Measurements from ENCODE around the gene MYO7A.

The MYO7A gene

DNA sequence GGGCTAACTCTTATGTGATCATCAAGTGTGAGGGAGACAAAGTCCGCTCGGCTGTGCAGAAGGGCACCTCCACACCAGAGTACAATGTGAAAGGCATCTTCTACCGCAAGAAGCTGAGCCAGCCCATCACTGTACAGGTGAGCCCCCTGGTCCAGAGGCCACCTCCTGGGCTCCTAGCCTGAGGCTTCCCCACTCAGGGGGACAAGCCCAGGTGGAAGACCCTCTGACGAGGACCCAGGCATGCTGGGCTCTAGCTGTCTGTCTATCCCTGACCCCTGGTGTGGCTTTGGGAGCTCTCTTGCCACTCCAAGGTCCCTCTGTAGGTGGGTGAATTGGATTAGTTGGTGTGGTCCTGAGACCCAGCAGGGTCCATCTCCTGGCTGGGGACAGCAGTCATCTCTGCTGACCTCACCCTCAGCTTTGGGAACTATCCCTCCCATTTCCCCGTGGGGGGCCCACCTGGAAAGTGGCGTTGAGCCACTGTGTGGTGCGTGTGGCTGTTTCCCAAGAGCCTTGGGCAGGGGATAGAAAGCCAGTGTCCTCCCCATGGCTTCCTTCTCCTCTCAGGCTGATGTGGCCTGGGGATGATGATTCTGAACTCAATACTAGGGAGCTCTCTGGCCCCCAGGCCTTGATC is 5.4 kb upstream of the MYO7A start:
- Histone ChIP-seq H3K9ac (ENCODE audit: low read length) (no peak overlapping the region), H3K27me3 (ENCODE audit: insufficient read depth, low read length) (0 out of 2 replicates have a peak, but pooled peaks cover 4% of the 10 kb centered on the region), H3K4me2 (ENCODE audit: low read length) (no peak overlapping the region), H3K9me3 (ENCODE audit: low read length) (no peaks in the 10 kb centered on the region), H3K36me3 (ENCODE audit: insufficient read depth, low read length) (no peaks in the 10 kb centered on the region), H3K4me1 (ENCODE audit: insufficient read depth, low read length, severe bottlenecking) (no peaks in the 10 kb centered on the region), H3K9me2 (ENCODE audit: low read depth, low read length) (no peaks in the 10 kb centered on the region), H3K4me3 (ENCODE audit: low read depth, low read length, poor library complexity, severe bottlenecking) (no peak overlapping the region), H4K20me1 (ENCODE audit: insufficient read depth, low read length) (no peaks in the 10 kb centered on the region), H2AFZ (ENCODE audit: low read length) (no peak overlapping the region), H3F3A (ENCODE audit: insufficient read depth, low read length) (no peaks in the 10 kb centered on the region), H3K79me2 (ENCODE audit: insufficient read depth, low read length) (no peaks in the 10 kb centered on the region), H3K27ac (ENCODE audit: low read depth, low read length, poor library complexity, severe bottlenecking) (no peak overlapping the region)
- TF ChIP-seq EZH2 (IDR thresholded peaks at IDR 0.05; ENCODE audit: borderline replicate concordance, low read length) (no peak), CTCF (IDR thresholded peaks at IDR 0.05; ENCODE audit: low read length) (no peak)

DNA sequence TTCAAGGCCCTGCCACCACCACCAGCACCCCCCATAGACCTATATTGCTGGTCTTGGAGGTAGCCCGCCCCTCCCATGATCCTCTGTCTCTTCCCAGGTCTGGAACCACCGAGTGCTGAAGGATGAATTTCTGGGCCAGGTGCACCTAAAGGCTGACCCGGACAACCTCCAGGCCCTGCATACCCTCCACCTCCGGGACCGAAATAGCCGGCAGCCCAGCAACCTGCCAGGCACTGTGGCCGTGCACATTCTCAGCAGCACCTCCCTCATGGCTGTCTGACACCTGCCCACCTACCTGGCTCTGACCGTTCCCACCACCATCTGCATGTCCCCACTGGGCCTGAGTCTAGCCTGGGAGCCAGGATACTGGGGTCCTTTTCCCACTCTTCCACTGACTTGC is 4.5 kb upstream of the MYO7A start:
- Histone ChIP-seq H3K9ac (ENCODE audit: low read length) (no peak overlapping the region), H3K4me1 (ENCODE audit: insufficient read depth, low read length, severe bottlenecking) (no peaks in the 10 kb centered on the region), H3K36me3 (ENCODE audit: insufficient read depth, low read length) (no peaks in the 10 kb centered on the region), H3K79me2 (ENCODE audit: insufficient read depth, low read length) (no peaks in the 10 kb centered on the region), H3K4me2 (ENCODE audit: low read length) (no peak overlapping the region), H3K27me3 (ENCODE audit: insufficient read depth, low read length) (0 out of 2 replicates have a peak, but pooled peaks cover 4% of the 10 kb centered on the region), H3K9me3 (ENCODE audit: low read length) (no peaks in the 10 kb centered on the region), H2AFZ (ENCODE audit: low read length) (no peak overlapping the region), H3K27ac (ENCODE audit: low read depth, low read length, poor library complexity, severe bottlenecking) (no peak overlapping the region), H4K20me1 (ENCODE audit: insufficient read depth, low read length) (no peaks in the 10 kb centered on the region), H3K4me3 (ENCODE audit: low read depth, low read length, poor library complexity, severe bottlenecking) (no peak overlapping the region), H3F3A (ENCODE audit: insufficient read depth, low read length) (no peaks in the 10 kb centered on the region), H3K9me2 (ENCODE audit: low read depth, low read length) (no peaks in the 10 kb centered on the region)
- TF ChIP-seq CTCF (IDR thresholded peaks at IDR 0.05; ENCODE audit: low read length) (no peak), EZH2 (IDR thresholded peaks at IDR 0.05; ENCODE audit: borderline replicate concordance, low read length) (no peak)

DNA sequence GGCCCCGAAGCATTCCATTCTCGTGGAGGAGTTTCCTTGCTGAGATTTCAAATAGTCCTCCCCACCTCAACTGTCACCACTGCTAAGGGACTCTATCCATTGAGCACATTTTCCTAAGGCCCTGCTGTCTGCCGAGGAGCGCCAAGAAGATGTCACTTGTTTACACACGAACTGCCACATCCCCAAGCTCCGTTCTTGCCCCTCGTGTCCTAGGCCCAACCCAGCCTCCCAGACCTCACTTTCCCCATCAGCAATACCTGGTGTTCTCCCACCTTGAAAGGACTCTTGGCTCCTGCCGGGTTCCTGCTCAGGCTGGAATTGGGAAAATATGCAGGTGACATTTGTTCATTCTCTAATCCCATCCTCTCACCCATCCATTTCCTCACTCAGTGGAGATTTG is 4.0 kb upstream of the MYO7A start:
- H2AFZ ChIP-seq (ENCODE audit: low read length), result no peak overlapping the region
- no peak overlapping the region for H3K4me3 ChIP-seq (ENCODE audit: low read depth, low read length, poor library complexity, severe bottlenecking)
- TF ChIP-seq EZH2 (IDR thresholded peaks at IDR 0.05; ENCODE audit: borderline replicate concordance, low read length) (no peak), CTCF (IDR thresholded peaks at IDR 0.05; ENCODE audit: low read length) (no peak)

More for the DNA sequence above, 4.0 kb upstream of the MYO7A start:
- H3K9me3 ChIP-seq (ENCODE audit: low read length), result no peaks in the 10 kb centered on the region
- H3K27me3 ChIP-seq (ENCODE audit: insufficient read depth, low read length), result 0 out of 2 replicates have a peak, but pooled peaks cover 4% of the 10 kb centered on the region
- H3K4me2 ChIP-seq (ENCODE audit: low read length), result no peak overlapping the region
- no peaks in the 10 kb centered on the region for H4K20me1 ChIP-seq (ENCODE audit: insufficient read depth, low read length)
- no peaks in the 10 kb centered on the region for H3K36me3 ChIP-seq (ENCODE audit: insufficient read depth, low read length)
- H3K9me2 ChIP-seq (ENCODE audit: low read depth, low read length), result no peaks in the 10 kb centered on the region
- no peaks in the 10 kb centered on the region for H3K79me2 ChIP-seq (ENCODE audit: insufficient read depth, low read length)
- no peak overlapping the region for H3K27ac ChIP-seq (ENCODE audit: low read depth, low read length, poor library complexity, severe bottlenecking)
- no peaks in the 10 kb centered on the region for H3K4me1 ChIP-seq (ENCODE audit: insufficient read depth, low read length, severe bottlenecking)
- H3F3A ChIP-seq (ENCODE audit: insufficient read depth, low read length), result no peaks in the 10 kb centered on the region
- no peak overlapping the region for H3K9ac ChIP-seq (ENCODE audit: low read length)

Data from OCI-LY1 (cell line).